Neural progenitor cell (in vitro differentiated cells): ENCODE results near the gene MYBBP1A. TPM values are rescaled to one million over a fixed set of nuclear protein-coding genes. Genes with fewer than 3 reads are reported as not detected.

Experiments
- DNase-seq: peaks from one replicate; pipeline ENCODE4 v3.0.0-alpha.2; 2016; ENCODE audit warnings: low spot score
- H2AFZ ChIP-seq: fragments of 200-600 bp; sonication (generic); replicated peaks from 2 replicates; pipeline ENCODE4 v1.6.1; 2016; ENCODE audit warnings: antibody characterized with exemption
- H3F3A ChIP-seq: fragments of 200-600 bp; sonication (generic); 2 replicates; pipeline ENCODE4 v1.6.1; 2016; ENCODE audit warnings: antibody characterized with exemption, low read depth
- H3K27ac ChIP-seq: fragments of 200-600 bp; sonication (generic); 2 replicates; pipeline ENCODE4 v1.5.1; 2016; ENCODE audit warnings: mild to moderate bottlenecking
- H3K27me3 ChIP-seq: fragments of 200-600 bp; sonication (generic); 2 replicates; pipeline ENCODE4 v1.6.1; 2016; ENCODE audit warnings: mild to moderate bottlenecking, moderate library complexity
- H3K36me3 ChIP-seq: fragments of 200-600 bp; sonication (generic); 2 replicates; pipeline ENCODE4 v1.5.1; 2016
- H3K4me1 ChIP-seq: fragments of 200-600 bp; sonication (generic); 2 replicates; pipeline ENCODE4 v1.6.1; 2016; ENCODE audit warnings: mixed run types
- H3K4me2 ChIP-seq: fragments of 200-600 bp; sonication (generic); 2 replicates; pipeline ENCODE4 v1.6.1; 2016
- H3K4me3 ChIP-seq: fragments of 200-600 bp; sonication (generic); 2 replicates; pipeline ENCODE4 v1.5.1; 2016
- H3K79me2 ChIP-seq: fragments of 200-600 bp; sonication (generic); 2 replicates; pipeline ENCODE4 v1.6.1; 2016; ENCODE audit warnings: low read depth
- H3K9ac ChIP-seq: fragments of 200-600 bp; sonication (generic); 2 replicates; pipeline ENCODE4 v1.6.1; 2016
- H3K9me3 ChIP-seq: fragments of 200-600 bp; sonication (generic); 2 replicates; pipeline ENCODE4 v1.5.1; 2016; ENCODE audit warnings: low read depth
- H4K20me1 ChIP-seq: fragments of 200-600 bp; sonication (generic); 2 replicates; pipeline ENCODE4 v1.6.1; 2016; ENCODE audit warnings: low read depth
- H3K27ac Mint-ChIP-seq: 3 replicates; pipeline ENCODE4 v1.8.0; 2021; ENCODE audit warnings: mixed read lengths
- H3K27me3 Mint-ChIP-seq: 2 replicates; pipeline ENCODE4 v1.8.0; 2022; ENCODE audit warnings: low read depth, mild to moderate bottlenecking, inconsistent platforms, moderate library complexity, mixed read lengths; ENCODE audit not compliant: insufficient read depth
- H3K36me3 Mint-ChIP-seq: 3 replicates; pipeline ENCODE4 v1.8.0; 2021; ENCODE audit warnings: mixed read lengths
- H3K4me1 Mint-ChIP-seq: 3 replicates; pipeline ENCODE4 v1.8.0; 2021; ENCODE audit warnings: mixed read lengths
- H3K4me3 Mint-ChIP-seq: 3 replicates; pipeline ENCODE4 v1.8.0; 2021; ENCODE audit warnings: mild to moderate bottlenecking, moderate library complexity, mixed read lengths
- H3K9me3 Mint-ChIP-seq: 3 replicates; pipeline ENCODE4 v1.8.0; 2020; ENCODE audit warnings: mixed read lengths
- EZH2 ChIP-seq: fragments of 200-600 bp; sonication (generic); IDR thresholded peaks from 2 replicates; pipeline ENCODE4 v1.6.1; 2017; ENCODE audit warnings: antibody characterized with exemption, mild to moderate bottlenecking, moderate library complexity
- EZH2phosphoT487 ChIP-seq: fragments of 200-600 bp; sonication (generic); IDR thresholded peaks from 2 replicates; pipeline ENCODE4 v1.6.1; 2017; ENCODE audit warnings: antibody characterized with exemption
- total RNA-seq: library from RNA; depleted of rRNA; stranded (reverse); fragments of >200 nt; gene quantifications from 2 replicates; pipeline ENCODE4 v1.2.3, GENCODE V29; 2015; ENCODE audit warnings: low replicate concordance
- TF ChIP-seq, protein P1 (sequence below): fragments of 200-600 bp; sonication (generic); IDR thresholded peaks from 2 replicates; pipeline ENCODE4 v1.5.1; 2017; ENCODE audit warnings: antibody characterized with exemption, mild to moderate bottlenecking

The MYBBP1A gene
- total RNA-seq, 1 donor from 2014 or later = 17.4 TPM

GRCh38 chr17:4565209-4566141 is 10.3 kb upstream of the MYBBP1A start:
- Mint-ChIP-seq H3K4me1 (peaks cover 27% of the 10 kb centered on the region), H3K4me3 (no peak overlapping the region), H3K27me3 (peaks cover 12% of the 10 kb centered on the region), H3K27ac (no peak overlapping the region), H3K9me3 (no peaks in the 10 kb centered on the region), H3K36me3 (no peaks in the 10 kb centered on the region)
- H3K4me3 ChIP-seq = no peak overlapping the region
- H3K27ac ChIP-seq = no peak overlapping the region
- no peaks in the 10 kb centered on the region for H3K79me2 ChIP-seq
- no peak overlapping the region for H3K9ac ChIP-seq
- peak; percentile 90 for DNase-seq
- H3K36me3 ChIP-seq = no peaks in the 10 kb centered on the region
- H4K20me1 ChIP-seq = no peaks in the 10 kb centered on the region
- peaks cover 17% of the 10 kb centered on the region for H3F3A ChIP-seq
- no peak for TF ChIP-seq EZH2
- no peak for TF ChIP-seq EZH2phosphoT487
- TF ChIP-seq, protein P1, sequence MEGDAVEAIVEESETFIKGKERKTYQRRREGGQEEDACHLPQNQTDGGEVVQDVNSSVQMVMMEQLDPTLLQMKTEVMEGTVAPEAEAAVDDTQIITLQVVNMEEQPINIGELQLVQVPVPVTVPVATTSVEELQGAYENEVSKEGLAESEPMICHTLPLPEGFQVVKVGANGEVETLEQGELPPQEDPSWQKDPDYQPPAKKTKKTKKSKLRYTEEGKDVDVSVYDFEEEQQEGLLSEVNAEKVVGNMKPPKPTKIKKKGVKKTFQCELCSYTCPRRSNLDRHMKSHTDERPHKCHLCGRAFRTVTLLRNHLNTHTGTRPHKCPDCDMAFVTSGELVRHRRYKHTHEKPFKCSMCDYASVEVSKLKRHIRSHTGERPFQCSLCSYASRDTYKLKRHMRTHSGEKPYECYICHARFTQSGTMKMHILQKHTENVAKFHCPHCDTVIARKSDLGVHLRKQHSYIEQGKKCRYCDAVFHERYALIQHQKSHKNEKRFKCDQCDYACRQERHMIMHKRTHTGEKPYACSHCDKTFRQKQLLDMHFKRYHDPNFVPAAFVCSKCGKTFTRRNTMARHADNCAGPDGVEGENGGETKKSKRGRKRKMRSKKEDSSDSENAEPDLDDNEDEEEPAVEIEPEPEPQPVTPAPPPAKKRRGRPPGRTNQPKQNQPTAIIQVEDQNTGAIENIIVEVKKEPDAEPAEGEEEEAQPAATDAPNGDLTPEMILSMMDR = peak; percentile 85
- H2AFZ ChIP-seq = peak overlapping the region; percentile 76
- H3K9me3 ChIP-seq = no peaks in the 10 kb centered on the region
- H3K4me1 ChIP-seq = peaks cover 18% of the 10 kb centered on the region
- no peak overlapping the region for H3K4me2 ChIP-seq
- peaks cover 7% of the 10 kb centered on the region for H3K27me3 ChIP-seq

GRCh38 chr17:4562015-4562969 is 7.1 kb upstream of the MYBBP1A start:
- Histone ChIP-seq H3K9me3 (no peaks in the 10 kb centered on the region), H3K27me3 (peaks cover 7% of the 10 kb centered on the region), H3K36me3 (no peaks in the 10 kb centered on the region), H3K79me2 (no peaks in the 10 kb centered on the region), H3K4me2 (no peak overlapping the region), H2AFZ (no peak overlapping the region), H3K9ac (no peak overlapping the region), H3K4me1 (no peaks in the 10 kb centered on the region), H3K4me3 (no peak overlapping the region), H3K27ac (no peak overlapping the region), H3F3A (peaks cover 8% of the 10 kb centered on the region), H4K20me1 (no peaks in the 10 kb centered on the region)
- Mint-ChIP-seq H3K27me3 (peaks cover 14% of the 10 kb centered on the region), H3K27ac (no peak overlapping the region), H3K4me3 (no peak overlapping the region), H3K36me3 (no peaks in the 10 kb centered on the region), H3K4me1 (peaks cover 28% of the 10 kb centered on the region), H3K9me3 (no peaks in the 10 kb centered on the region)
- DNase-seq = no peak
- TF ChIP-seq EZH2 = no peak
- TF ChIP-seq EZH2phosphoT487 = no peak
- TF ChIP-seq, protein P1 = no peak

- peak; percentile 38 for DNase-seq
- Histone ChIP-seq H3K27ac (no peak overlapping the region), H3K4me2 (no peak overlapping the region), H4K20me1 (no peaks in the 10 kb centered on the region), H3K4me3 (no peak overlapping the region), H3K9ac (no peak overlapping the region), H3K4me1 (peaks cover 6% of the 10 kb centered on the region), H3K27me3 (peaks cover 6% of the 10 kb centered on the region), H3K36me3 (no peaks in the 10 kb centered on the region), H2AFZ (no peak overlapping the region), H3F3A (peaks cover 11% of the 10 kb centered on the region), H3K9me3 (no peaks in the 10 kb centered on the region), H3K79me2 (no peaks in the 10 kb centered on the region)
- TF ChIP-seq EZH2phosphoT487 (no peak), EZH2 (no peak)
- TF ChIP-seq, protein P1 = peak; percentile 47
- H3K27ac Mint-ChIP-seq = peak overlapping the region; percentile 5
- H3K4me1 Mint-ChIP-seq = peaks cover 31% of the 10 kb centered on the region
- no peak overlapping the region for H3K4me3 Mint-ChIP-seq
- H3K36me3 Mint-ChIP-seq = no peaks in the 10 kb centered on the region
- H3K27me3 Mint-ChIP-seq = peaks cover 12% of the 10 kb centered on the region
- no peaks in the 10 kb centered on the region for H3K9me3 Mint-ChIP-seq
Observed at GRCh38 chr17:4560837-4561256, 5.7 kb upstream of the MYBBP1A start.
